LHCN-M2 (cell line): ENCODE measurements around the gene TCF7L2. TPM values are rescaled to one million over a fixed set of nuclear protein-coding genes. Genes with fewer than 3 reads are reported as not detected.

ENCODE experiments used
- DNase-seq: peaks from one replicate; pipeline ENCODE4 v3.0.0-alpha.2; 2012; ENCODE audit warnings: low read depth
- total RNA-seq: library from RNA; depleted of rRNA; stranded (reverse); fragments of >200 nt; gene quantifications from 2 replicates; pipeline ENCODE4 v1.2.3, GENCODE V29; 2014

TCF7L2 gene
- total RNA-seq, 1 experiment from 2014 or later = 3.4 TPM

DNA sequence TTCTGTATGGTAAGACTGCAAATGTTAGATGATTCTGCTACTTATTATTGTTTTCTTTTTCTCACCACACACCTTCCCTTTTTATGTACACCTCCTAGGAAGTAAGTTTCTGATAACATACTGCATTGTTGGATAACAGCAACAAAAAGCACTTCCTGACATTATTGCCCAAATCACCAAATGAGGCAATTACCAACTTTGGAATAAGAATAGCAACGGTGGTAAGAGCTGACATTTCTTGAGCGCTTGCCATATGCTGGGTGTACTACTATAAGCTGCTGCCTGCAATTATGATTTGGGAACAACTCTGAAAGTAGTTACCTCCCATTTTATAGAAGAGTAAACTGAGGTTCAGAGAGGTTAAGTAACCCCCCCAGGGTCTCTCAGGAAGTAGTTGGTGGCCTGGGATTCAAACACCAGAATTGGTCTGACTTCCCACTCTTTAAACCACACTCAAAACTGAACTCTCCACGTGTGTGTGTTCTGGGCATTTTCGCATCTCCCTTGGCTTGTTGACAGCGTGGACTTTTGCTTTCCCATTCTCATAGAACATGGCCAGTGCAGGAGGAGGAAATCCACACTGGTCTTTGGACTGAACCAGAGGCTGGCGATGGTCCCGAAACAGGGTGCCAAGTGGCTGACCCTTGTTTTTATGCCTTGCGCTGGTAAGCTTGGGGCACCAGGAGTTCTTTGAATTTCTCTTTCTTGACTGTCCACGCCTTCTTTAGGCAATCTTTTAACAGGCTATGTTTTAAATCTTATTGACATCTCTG is 71.4 kb downstream of the TCF7L2 start:
- no peak for DNase-seq

GRCh38 chr10:113022265-113022664 is 72.2 kb downstream of the TCF7L2 start:
- no peak for DNase-seq

DNA sequence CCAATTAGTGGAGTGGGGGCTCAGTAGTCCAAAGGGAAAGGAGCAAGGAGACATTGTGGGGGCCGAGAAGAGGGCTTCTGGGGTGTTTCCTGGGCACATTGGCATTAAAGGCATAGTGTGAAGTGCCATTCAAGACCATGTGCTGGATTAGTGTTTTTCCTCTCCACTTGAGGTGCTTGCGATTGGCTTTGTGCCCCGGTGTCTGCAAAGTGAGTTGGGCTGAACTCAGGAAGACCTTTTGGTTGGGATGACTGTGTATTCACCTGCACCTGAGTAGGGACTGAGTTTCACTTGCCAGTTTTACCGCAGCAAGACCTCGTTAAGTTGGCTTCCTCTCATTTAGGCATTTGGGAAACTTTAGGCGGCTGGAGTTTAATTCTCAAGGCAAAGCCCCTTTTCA is 73.0 kb downstream of the TCF7L2 start:
- no peak for DNase-seq

- DNase-seq = no peak
Measured at GRCh38 chr10:113024930-113025329, 74.9 kb downstream of the TCF7L2 start.

- DNase-seq = no peak
Measured at GRCh38 chr10:113025487-113025886, 75.4 kb downstream of the TCF7L2 start.

GRCh38 chr10:113026679-113027078 is 76.6 kb downstream of the TCF7L2 start:
- peak; percentile 55 for DNase-seq

GRCh38 chr10:113027230-113027573 is 77.2 kb downstream of the TCF7L2 start:
- no peak for DNase-seq

DNA sequence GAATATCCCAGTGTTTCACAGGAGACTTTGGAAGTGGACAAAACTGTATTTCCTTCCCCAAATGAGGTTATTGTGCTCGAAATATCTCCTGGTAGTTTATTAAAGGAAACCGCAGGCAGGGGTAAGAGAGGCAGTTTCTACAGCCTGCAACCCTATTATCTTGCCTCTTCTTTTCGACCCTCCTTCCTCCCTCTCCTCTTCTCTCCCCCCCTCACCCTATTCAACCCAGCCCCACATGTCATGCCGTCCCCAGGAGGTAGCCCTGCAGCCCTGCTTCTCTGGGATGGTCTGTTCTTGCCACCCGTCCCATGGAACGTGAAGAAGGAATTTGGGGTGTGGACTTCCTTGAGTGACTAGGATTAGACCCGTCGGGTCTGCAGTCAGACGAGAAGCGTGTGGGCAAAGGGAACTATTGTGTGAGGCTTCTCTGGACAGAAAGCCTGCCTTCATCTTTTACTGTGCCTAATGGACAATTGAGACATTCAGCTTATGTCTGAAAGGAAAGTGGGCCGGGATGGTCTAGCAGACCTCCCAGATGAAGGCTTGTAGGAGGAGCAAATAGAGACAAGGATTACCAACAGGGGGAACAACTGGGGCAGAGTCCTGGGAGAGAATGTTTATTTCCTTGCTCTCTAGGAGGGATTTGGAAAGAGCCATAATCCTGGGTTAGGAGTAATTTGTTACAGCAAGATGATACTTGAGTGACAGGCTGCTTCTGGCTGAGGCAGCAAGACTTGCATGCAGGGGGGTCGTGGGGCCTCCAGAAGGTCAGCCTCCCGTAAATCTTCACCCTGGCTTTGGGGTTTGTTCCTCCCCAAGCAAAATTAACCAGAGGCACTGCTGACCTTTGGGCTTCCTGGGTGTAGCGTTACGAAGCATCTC is 77.8 kb downstream of the TCF7L2 start:
- no peak for DNase-seq

DNA sequence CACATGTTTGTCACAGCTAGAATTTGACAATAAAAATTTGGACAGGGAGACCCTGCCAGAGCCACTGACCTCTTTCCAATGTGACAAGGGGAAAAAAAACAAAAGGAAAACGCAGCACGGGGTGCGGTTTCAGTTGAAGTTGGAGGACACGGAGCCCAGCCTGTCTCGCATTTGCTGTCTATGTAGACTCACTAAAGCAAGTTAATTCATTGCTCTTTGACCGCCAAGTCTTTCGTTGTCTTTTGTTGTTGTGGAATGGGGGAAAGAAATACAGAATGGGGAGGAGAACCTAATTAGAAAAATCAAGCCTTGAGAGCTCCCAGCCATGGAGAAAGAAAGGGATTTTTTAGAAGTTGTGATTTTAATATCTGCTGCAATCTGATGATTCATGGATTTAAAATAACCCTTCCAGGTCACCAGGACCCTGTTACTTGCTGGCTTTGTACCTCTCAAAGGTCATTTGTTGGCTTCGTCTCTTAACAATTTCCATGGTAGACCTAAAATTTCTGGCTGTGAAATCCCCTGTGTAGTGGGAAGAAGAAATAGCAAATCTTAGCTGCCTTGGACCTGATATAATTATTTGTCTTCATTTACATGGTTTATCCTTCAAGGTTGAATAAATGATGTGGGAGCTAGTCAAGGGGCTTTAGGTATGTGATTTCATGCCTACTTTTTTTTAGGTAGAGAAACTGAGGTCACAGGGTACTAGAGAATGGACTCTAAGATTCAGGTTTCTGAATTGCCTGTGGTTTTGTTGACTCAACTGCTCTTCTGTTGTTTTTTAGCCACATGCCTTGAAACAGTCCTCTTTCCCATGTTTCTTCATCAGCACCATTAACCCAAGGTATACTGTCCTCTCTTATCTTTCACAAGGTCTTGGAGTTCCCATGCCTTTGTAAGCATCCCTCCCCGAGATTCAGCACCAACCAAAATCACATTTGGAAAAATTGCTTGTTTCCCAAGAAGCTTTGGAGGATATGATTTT is 78.7 kb downstream of the TCF7L2 start:
- no peak for DNase-seq

GRCh38 chr10:113030453-113030852 is 80.4 kb downstream of the TCF7L2 start:
- no peak for DNase-seq

DNA sequence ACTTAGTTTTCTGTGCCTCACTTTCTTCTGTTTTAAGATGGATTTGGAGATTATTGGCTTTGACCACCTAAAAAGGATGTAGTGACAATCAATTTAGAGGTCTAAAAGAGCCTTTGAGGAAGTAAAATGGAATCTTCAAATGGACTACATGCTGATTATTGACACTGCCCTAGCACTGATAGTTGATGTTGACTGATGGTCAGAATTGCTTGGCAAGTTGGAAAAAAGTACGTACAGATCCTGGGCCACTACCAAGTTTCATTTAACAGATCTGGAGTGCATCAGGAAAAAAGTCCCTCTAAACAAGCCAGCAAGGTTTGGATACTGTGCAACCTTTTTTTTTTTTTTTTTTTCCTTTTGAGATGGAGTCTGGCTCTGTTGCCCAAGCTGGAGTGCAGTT is 81.1 kb downstream of the TCF7L2 start:
- no peak for DNase-seq

GRCh38 chr10:113033991-113034390 is 83.9 kb downstream of the TCF7L2 start:
- no peak for DNase-seq

GRCh38 chr10:113035732-113036312 is 85.8 kb downstream of the TCF7L2 start:
- DNase-seq = no peak

GRCh38 chr10:113036619-113037018 is 86.6 kb downstream of the TCF7L2 start:
- no peak for DNase-seq

DNA sequence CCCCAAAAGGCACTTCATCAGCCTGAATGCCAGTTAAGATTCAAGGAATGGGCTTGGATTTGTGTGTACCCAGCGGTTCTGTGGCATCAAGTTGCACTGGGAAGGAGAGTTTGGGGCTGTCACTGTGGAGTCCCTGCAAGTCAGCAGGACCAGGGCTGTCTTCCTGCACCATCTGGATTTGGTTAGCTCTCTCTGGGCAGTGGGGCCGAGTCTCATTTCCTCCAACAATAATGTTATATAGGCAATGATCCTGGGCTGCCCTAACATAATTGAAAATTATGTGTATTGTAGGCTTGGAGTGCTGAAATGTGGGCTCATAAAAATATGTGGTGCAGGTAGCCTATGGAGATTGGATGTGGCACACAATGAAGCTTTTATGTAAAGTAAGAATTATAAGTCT is 87.2 kb downstream of the TCF7L2 start:
- no peak for DNase-seq

GRCh38 chr10:113038183-113038582 is 88.1 kb downstream of the TCF7L2 start:
- no peak for DNase-seq

- DNase-seq = no peak
Measured at GRCh38 chr10:113038985-113039384, 88.9 kb downstream of the TCF7L2 start.

GRCh38 chr10:113041324-113041723 is 91.3 kb downstream of the TCF7L2 start:
- no peak for DNase-seq

- peak; percentile 66 for DNase-seq
Measured at GRCh38 chr10:113041841-113042750, 92.0 kb downstream of the TCF7L2 start.

- no peak for DNase-seq
Measured at GRCh38 chr10:113042868-113043267, 92.8 kb downstream of the TCF7L2 start.
